ENCODE measurements around the gene ORM1.
A peak's percentile ranks its signal among the peaks of the same experiment; 100 is the strongest.

Gene ORM1

GRCh38 chr9:114288193-114289091 lies 34.5 kb upstream of the ORM1 start:
- H3K27ac ChIP-seq (replicated peaks; ENCODE audit: low read length) = no peak overlapping the region
- no peak for DNase-seq (ENCODE audit: low spot score)
- no peak overlapping the region for H3K4me2 ChIP-seq (ENCODE audit: insufficient read depth, low read length, poor library complexity, severe bottlenecking)
- no peaks in the 10 kb centered on the region for H3K27me3 ChIP-seq (ENCODE audit: control insufficient read depth in 3 of 3, insufficient read depth in 3 of 3, low read depth in 1 of 3, low read length in 3 of 3)
- H2BK12ac ChIP-seq (ENCODE audit: low read length) = peak overlapping the region; percentile 60
- H2BK15ac ChIP-seq (ENCODE audit: low read length) = peak overlapping the region; percentile 43
- no peak overlapping the region for H3K4ac ChIP-seq (ENCODE audit: low read length)
- H4K8ac ChIP-seq (ENCODE audit: low read depth, low read length) = no peak overlapping the region
- H3K23ac ChIP-seq (ENCODE audit: low read depth, low read length, poor library complexity) = no peak overlapping the region
- H3K4me1 ChIP-seq (ENCODE audit: control insufficient read depth in 2 of 2, insufficient read depth in 1 of 2, low read depth in 1 of 2, low read length in 2 of 2) = peaks cover 2 to 15% of the 10 kb centered on the region in 2 donors
- peaks cover 0 to 2% of the 10 kb centered on the region in 2 donors for H3K9me3 ChIP-seq (replicated peaks in 1 of 2; ENCODE audit: control insufficient read depth in 2 of 2, insufficient read depth in 1 of 2, low read depth in 1 of 2, low read length in 2 of 2)
- no peak overlapping the region for H3K4me3 ChIP-seq (ENCODE audit: low read length in 2 of 2)
- peak overlapping the region; percentile 4 for H2AK5ac ChIP-seq (ENCODE audit: low read depth, low read length)
- H2BK120ac ChIP-seq (ENCODE audit: low read depth, low read length) = no peak overlapping the region
- peaks cover 10 to 20% of the 10 kb centered on the region in 2 donors for H3K36me3 ChIP-seq (replicated peaks in 1 of 2; ENCODE audit: control insufficient read depth in 2 of 2, insufficient read depth in 2 of 2, low read length in 2 of 2)
- H3K79me1 ChIP-seq (ENCODE audit: low read depth, low read length) = no peaks in the 10 kb centered on the region
- peak overlapping the region; percentile 58 for H4K91ac ChIP-seq (ENCODE audit: low read depth, low read length, poor library complexity)
- H2BK5ac ChIP-seq (ENCODE audit: low read length) = no peak overlapping the region
- H3K9ac ChIP-seq (ENCODE audit: low read depth, low read length, poor library complexity) = peak overlapping the region; percentile 38
- no peak overlapping the region for H2AFZ ChIP-seq (ENCODE audit: low read length)
- H3K14ac ChIP-seq (ENCODE audit: low read length) = no peak overlapping the region
- H3K18ac ChIP-seq (ENCODE audit: low read length) = peak overlapping the region; percentile 67
- WGBS, 2 donors (ENCODE audit: extremely low coverage in 2 of 2, insufficient read length in 2 of 2, insufficient replicate concordance in 1 of 2) = no CpG with 5 or more reads among the region's 23 CpGs

- H3K36me3 ChIP-seq (replicated peaks in 1 of 2; ENCODE audit: control insufficient read depth in 2 of 2, insufficient read depth in 2 of 2, low read length in 2 of 2) = peaks cover 10 to 20% of the 10 kb centered on the region in 2 donors
- no peak overlapping the region for H3K4ac ChIP-seq (ENCODE audit: low read length)
- no peak for DNase-seq (ENCODE audit: low spot score)
- no peaks in the 10 kb centered on the region for H3K27me3 ChIP-seq (ENCODE audit: control insufficient read depth in 3 of 3, insufficient read depth in 3 of 3, low read depth in 1 of 3, low read length in 3 of 3)
- H2AK5ac ChIP-seq (ENCODE audit: low read depth, low read length) = no peak overlapping the region
- no peak overlapping the region for H2BK5ac ChIP-seq (ENCODE audit: low read length)
- no peak overlapping the region for H2BK120ac ChIP-seq (ENCODE audit: low read depth, low read length)
- H3K9ac ChIP-seq (ENCODE audit: low read depth, low read length, poor library complexity) = no peak overlapping the region
- no peak overlapping the region for H3K4me2 ChIP-seq (ENCODE audit: insufficient read depth, low read length, poor library complexity, severe bottlenecking)
- H3K4me1 ChIP-seq (ENCODE audit: control insufficient read depth in 2 of 2, insufficient read depth in 1 of 2, low read depth in 1 of 2, low read length in 2 of 2) = peaks cover 2 to 15% of the 10 kb centered on the region in 2 donors
- H3K79me1 ChIP-seq (ENCODE audit: low read depth, low read length) = no peaks in the 10 kb centered on the region
- no peak overlapping the region for H3K14ac ChIP-seq (ENCODE audit: low read length)
- H3K27ac ChIP-seq (replicated peaks; ENCODE audit: low read length) = no peak overlapping the region
- no peak overlapping the region for H4K8ac ChIP-seq (ENCODE audit: low read depth, low read length)
- peak overlapping the region; percentile 72 for H3K18ac ChIP-seq (ENCODE audit: low read length)
- H2BK12ac ChIP-seq (ENCODE audit: low read length) = no peak overlapping the region
- no peak overlapping the region for H2BK15ac ChIP-seq (ENCODE audit: low read length)
- H3K9me3 ChIP-seq (replicated peaks in 1 of 2; ENCODE audit: control insufficient read depth in 2 of 2, insufficient read depth in 1 of 2, low read depth in 1 of 2, low read length in 2 of 2) = peaks cover 0 to 2% of the 10 kb centered on the region in 2 donors
- H3K23ac ChIP-seq (ENCODE audit: low read depth, low read length, poor library complexity) = no peak overlapping the region
- WGBS, 2 donors (ENCODE audit: extremely low coverage in 2 of 2, insufficient read length in 2 of 2, insufficient replicate concordance in 1 of 2) = no CpG with 5 or more reads among the region's 13 CpGs
- H2AFZ ChIP-seq (ENCODE audit: low read length) = no peak overlapping the region
- H3K4me3 ChIP-seq (ENCODE audit: low read length in 2 of 2) = no peak overlapping the region
- H4K91ac ChIP-seq (ENCODE audit: low read depth, low read length, poor library complexity) = no peak overlapping the region
Observed at GRCh38 chr9:114289106-114289505, 33.8 kb upstream of the ORM1 start.

GRCh38 chr9:114289571-114290481 lies 33.1 kb upstream of the ORM1 start:
- WGBS, 2 donors (ENCODE audit: extremely low coverage in 2 of 2, insufficient read length in 2 of 2, insufficient replicate concordance in 1 of 2) = no CpG with 5 or more reads among the region's 13 CpGs
- no peak for DNase-seq (ENCODE audit: low spot score)

More at GRCh38 chr9:114289571-114290481, 33.1 kb upstream of the ORM1 start:
- Histone ChIP-seq H3K4ac (ENCODE audit: low read length) (no peak overlapping the region), H3K23ac (ENCODE audit: low read depth, low read length, poor library complexity) (no peak overlapping the region), H3K27me3 (ENCODE audit: control insufficient read depth in 3 of 3, insufficient read depth in 3 of 3, low read depth in 1 of 3, low read length in 3 of 3) (no peaks in the 10 kb centered on the region), H3K4me3 (ENCODE audit: low read length in 2 of 2) (no peak overlapping the region), H3K4me1 (ENCODE audit: control insufficient read depth in 2 of 2, insufficient read depth in 1 of 2, low read depth in 1 of 2, low read length in 2 of 2) (peaks cover 2 to 15% of the 10 kb centered on the region in 2 donors), H3K79me1 (ENCODE audit: low read depth, low read length) (no peaks in the 10 kb centered on the region), H3K18ac (ENCODE audit: low read length) (peak overlapping the region; percentile 77), H3K14ac (ENCODE audit: low read length) (no peak overlapping the region), H3K4me2 (ENCODE audit: insufficient read depth, low read length, poor library complexity, severe bottlenecking) (no peak overlapping the region), H2BK5ac (ENCODE audit: low read length) (no peak overlapping the region), H2BK120ac (ENCODE audit: low read depth, low read length) (no peak overlapping the region), H3K9ac (ENCODE audit: low read depth, low read length, poor library complexity) (no peak overlapping the region), H4K91ac (ENCODE audit: low read depth, low read length, poor library complexity) (no peak overlapping the region), H3K36me3 (replicated peaks in 1 of 2; ENCODE audit: control insufficient read depth in 2 of 2, insufficient read depth in 2 of 2, low read length in 2 of 2) (peaks cover 6 to 23% of the 10 kb centered on the region in 2 donors), H3K9me3 (replicated peaks in 1 of 2; ENCODE audit: control insufficient read depth in 2 of 2, insufficient read depth in 1 of 2, low read depth in 1 of 2, low read length in 2 of 2) (peaks cover 3 to 7% of the 10 kb centered on the region in 2 donors), H2AK5ac (ENCODE audit: low read depth, low read length) (peak overlapping the region; percentile 14), H3K27ac (replicated peaks; ENCODE audit: low read length) (no peak overlapping the region), H4K8ac (ENCODE audit: low read depth, low read length) (no peak overlapping the region), H2AFZ (ENCODE audit: low read length) (no peak overlapping the region), H2BK12ac (ENCODE audit: low read length) (no peak overlapping the region), H2BK15ac (ENCODE audit: low read length) (no peak overlapping the region)
